HEK293T (cell line): ENCODE results near the gene GTSF1L.

Experiments
- ARNT ChIP-seq: fragments of 450-650 bp; IDR thresholded peaks from 2 replicates; pipeline ENCODE4 v1.6.1; 2017; ENCODE audit warnings: mild to moderate bottlenecking
- BHLHE40 ChIP-seq: fragments of 450-650 bp; IDR thresholded peaks from 2 replicates; pipeline ENCODE4 v1.6.1; 2016; ENCODE audit warnings: mild to moderate bottlenecking, moderate library complexity, borderline replicate concordance
- CTBP1 ChIP-seq: fragments of 450-650 bp; IDR thresholded peaks from 2 replicates; pipeline ENCODE4 v1.6.1; 2016; ENCODE audit warnings: borderline replicate concordance
- ELF4 ChIP-seq: fragments of 450-650 bp; IDR thresholded peaks from 2 replicates; pipeline ENCODE4 v1.6.1; 2017; ENCODE audit warnings: antibody characterized with exemption
- FOXA1 ChIP-seq: fragments of 450-650 bp; IDR thresholded peaks from 2 replicates; pipeline ENCODE4 v1.6.1; 2016; ENCODE audit warnings: mild to moderate bottlenecking
- FOXK2 ChIP-seq: fragments of 450-650 bp; IDR thresholded peaks from 2 replicates; pipeline ENCODE4 v1.6.1; 2016; ENCODE audit warnings: mild to moderate bottlenecking
- FOXM1 ChIP-seq: fragments of 450-650 bp; IDR thresholded peaks from 2 replicates; pipeline ENCODE4 v1.6.1; 2017; ENCODE audit warnings: mild to moderate bottlenecking, borderline replicate concordance
- HDGF ChIP-seq: fragments of 450-650 bp; IDR thresholded peaks from 2 replicates; pipeline ENCODE4 v1.6.1; 2017; ENCODE audit warnings: antibody characterized with exemption, borderline replicate concordance
- L3MBTL2 ChIP-seq: fragments of 450-650 bp; conservative IDR thresholded peaks from 2 replicates; pipeline ENCODE4 v1.6.1; 2016; ENCODE audit warnings: mild to moderate bottlenecking
- LEF1 ChIP-seq: fragments of 450-650 bp; IDR thresholded peaks from 2 replicates; pipeline ENCODE4 v1.6.1; 2017; ENCODE audit warnings: mild to moderate bottlenecking, borderline replicate concordance
- SP1 ChIP-seq: fragments of 450-650 bp; IDR thresholded peaks from 2 replicates; pipeline ENCODE4 v1.6.1; 2017
- SUZ12 ChIP-seq: fragments of 450-650 bp; IDR thresholded peaks from 2 replicates; pipeline ENCODE4 v1.6.1; 2016; ENCODE audit warnings: mild to moderate bottlenecking
- TARDBP ChIP-seq: fragments of 450-650 bp; IDR thresholded peaks from 2 replicates; pipeline ENCODE4 v1.6.1; 2016
- ZNF384 ChIP-seq: fragments of 450-650 bp; IDR thresholded peaks from 2 replicates; pipeline ENCODE4 v1.6.1; 2016

DNA sequence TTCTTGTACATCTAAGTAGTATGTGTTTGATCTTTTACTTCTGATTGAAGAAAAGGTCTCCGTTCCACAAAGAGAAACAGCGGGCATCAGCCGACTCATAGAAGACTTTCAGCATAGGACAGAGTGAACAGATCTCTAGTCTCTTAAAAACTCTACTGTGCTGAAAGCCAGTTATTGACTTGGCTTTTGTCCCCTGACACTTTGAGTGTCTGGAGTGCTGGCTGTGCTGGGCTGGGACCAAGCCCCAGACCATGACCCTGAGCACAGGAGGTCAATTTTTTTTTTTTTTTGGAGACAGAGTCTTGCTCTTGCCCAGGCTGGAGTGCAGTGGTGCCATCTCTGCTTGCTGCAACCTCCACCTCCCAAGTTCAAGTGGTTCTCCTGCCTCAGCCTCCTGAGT lies 32.0 kb downstream of the GTSF1L start:
- no peak for TF ChIP-seq TARDBP
- no peak for TF ChIP-seq ZNF384
- TF ChIP-seq BHLHE40 = no peak
- TF ChIP-seq SUZ12 = no peak
- no peak for TF ChIP-seq LEF1
- TF ChIP-seq HDGF = no peak
- TF ChIP-seq FOXM1 = no peak
- no peak for TF ChIP-seq SP1
- TF ChIP-seq ARNT = no peak
- TF ChIP-seq ELF4 = no peak
- TF ChIP-seq CTBP1 = no peak
- TF ChIP-seq FOXA1 = no peak
- TF ChIP-seq L3MBTL2 = no peak
- TF ChIP-seq FOXK2 = no peak
